Measurements from ENCODE around the gene CCDC192. TPM values are rescaled to one million over a fixed set of nuclear protein-coding genes. Genes with fewer than 3 reads are reported as not detected.
A peak's percentile ranks its signal among the peaks of the same experiment; 100 is the strongest.

CCDC192 gene
- total and polyA plus RNA-seq, 2 donors (not counting 3 experiments of a cell fraction or from before 2014, with no cell fraction given), result not detected

DNA sequence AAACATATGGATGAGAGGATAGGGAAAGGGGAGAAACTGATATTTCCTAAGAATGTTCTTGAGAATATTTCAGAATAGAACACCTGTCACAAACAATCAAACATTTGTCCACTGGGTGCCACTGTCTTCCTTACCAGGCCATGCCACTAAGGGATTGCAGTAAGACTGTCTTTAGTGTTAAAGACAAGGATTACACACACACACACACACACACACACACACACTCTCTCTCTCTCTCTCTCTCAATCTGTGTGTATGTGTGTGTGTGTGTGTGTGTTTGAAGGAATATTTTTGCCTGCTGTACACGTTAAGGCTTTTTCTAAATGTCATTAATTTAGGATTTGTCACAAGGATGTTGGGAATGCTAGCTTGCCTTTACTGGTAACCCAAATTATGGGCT lies 54.4 kb downstream of the CCDC192 start:
- no peak overlapping the region for H2AFZ ChIP-seq (ENCODE audit: low read depth, low read length)
- no peak overlapping the region for H3K27ac ChIP-seq (ENCODE audit: insufficient read depth, low read depth, low read length)
- no peaks in the 10 kb centered on the region for H3K79me2 ChIP-seq (ENCODE audit: control insufficient read depth, insufficient read depth, low read length)
- FAIRE-seq (peak; percentile 49), DNase-seq (ENCODE audit: low read depth, low spot score) (peak; percentile 83)
- intact Hi-C loops (cut with micrococcal nuclease) (loop anchor here (1.0 to 5.0 kb wide), 7 partner anchors 55 to 1085 kb away; partner anchors contain the start of gene SLC12A2), dilution Hi-C loops (cut with MboI; ENCODE audit: extremely low pct_ligation_motif_present, low sequenced_read_pairs) (no loop called here)
- no peaks in the 10 kb centered on the region for H3K9me3 ChIP-seq (replicated peaks; ENCODE audit: control insufficient read depth, insufficient read depth, low read length)
- H3K9me1 ChIP-seq (replicated peaks; ENCODE audit: control insufficient read depth, extremely low read depth, insufficient read depth, low read length), result no peaks in the 10 kb centered on the region
- H4K20me1 ChIP-seq (replicated peaks; ENCODE audit: control insufficient read depth, extremely low read depth, insufficient read depth, low read length), result no peaks in the 10 kb centered on the region
- no TSS peak for BruUV-seq (replicated peaks)
- no peaks in the 10 kb centered on the region for H3K36me3 ChIP-seq (ENCODE audit: control insufficient read depth in 2 of 2, extremely low read depth in 1 of 2, insufficient read depth in 2 of 2, low read length in 2 of 2)
- ChIA-PET CTCF (interaction anchor here (0.6 to 4.3 kb wide), 34 partner anchors 44 to 1086 kb away, joined by 3 to 40 read pairs (median 4); partner anchors contain the start of gene SLC12A2), POLR2A (no interaction called here)
- no peak overlapping the region for H3K9ac ChIP-seq (replicated peaks; ENCODE audit: extremely low read depth, insufficient read depth, low read length)
- peaks cover 4% of the 10 kb centered on the region for H3K4me1 ChIP-seq (ENCODE audit: control insufficient read depth, extremely low read depth, insufficient read depth, low read length)
- no peaks in the 10 kb centered on the region for H3K27me3 ChIP-seq (ENCODE audit: control insufficient read depth in 2 of 2, insufficient read depth in 2 of 2, low read length in 2 of 2)
- no peak overlapping the region for H3K4me2 ChIP-seq (ENCODE audit: insufficient read depth, low read length)
- H3K4me3 ChIP-seq (replicated peaks in 1 of 3; ENCODE audit: insufficient read depth in 1 of 3, low read depth in 1 of 3, low read length in 3 of 3), result no peak overlapping the region
- TF ChIP-seq JUN (IDR thresholded peaks at IDR 0.05; ENCODE audit: borderline replicate concordance, insufficient read depth, insufficient read length, low read depth) (no peak), FOS (IDR thresholded peaks at IDR 0.05; ENCODE audit: borderline replicate concordance, insufficient read depth, low read length) (no peak), POLR2AphosphoS5 (IDR thresholded peaks at IDR 0.05; ENCODE audit: insufficient read depth, low read depth, low read length) (no peak), POLR2A (IDR thresholded peaks at IDR 0.05; ENCODE audit: low read depth, low read length) (no peak), GATA2 (IDR thresholded peaks at IDR 0.05; ENCODE audit: insufficient read depth, insufficient read length, low read depth, low read length) (no peak), MYC (IDR thresholded peaks at IDR 0.05; ENCODE audit: low read depth, low read length) (no peak), EZH2 (IDR thresholded peaks at IDR 0.05; ENCODE audit: borderline replicate concordance, low read depth, low read length, severe bottlenecking) (no peak)
- TF ChIP-seq, protein P1, sequence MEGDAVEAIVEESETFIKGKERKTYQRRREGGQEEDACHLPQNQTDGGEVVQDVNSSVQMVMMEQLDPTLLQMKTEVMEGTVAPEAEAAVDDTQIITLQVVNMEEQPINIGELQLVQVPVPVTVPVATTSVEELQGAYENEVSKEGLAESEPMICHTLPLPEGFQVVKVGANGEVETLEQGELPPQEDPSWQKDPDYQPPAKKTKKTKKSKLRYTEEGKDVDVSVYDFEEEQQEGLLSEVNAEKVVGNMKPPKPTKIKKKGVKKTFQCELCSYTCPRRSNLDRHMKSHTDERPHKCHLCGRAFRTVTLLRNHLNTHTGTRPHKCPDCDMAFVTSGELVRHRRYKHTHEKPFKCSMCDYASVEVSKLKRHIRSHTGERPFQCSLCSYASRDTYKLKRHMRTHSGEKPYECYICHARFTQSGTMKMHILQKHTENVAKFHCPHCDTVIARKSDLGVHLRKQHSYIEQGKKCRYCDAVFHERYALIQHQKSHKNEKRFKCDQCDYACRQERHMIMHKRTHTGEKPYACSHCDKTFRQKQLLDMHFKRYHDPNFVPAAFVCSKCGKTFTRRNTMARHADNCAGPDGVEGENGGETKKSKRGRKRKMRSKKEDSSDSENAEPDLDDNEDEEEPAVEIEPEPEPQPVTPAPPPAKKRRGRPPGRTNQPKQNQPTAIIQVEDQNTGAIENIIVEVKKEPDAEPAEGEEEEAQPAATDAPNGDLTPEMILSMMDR (IDR thresholded peaks at IDR 0.05; ENCODE audit: extremely low read depth in 1 of 2, insufficient read depth in 1 of 2, low read depth in 1 of 2, low read length in 2 of 2), result peak; percentile 33 to 37

Measured in endothelial cell of umbilical vein (primary cell).